Glomerular endothelial cell (primary cell): ENCODE results near the gene ZNF385D. TPM values are rescaled to one million over a fixed set of nuclear protein-coding genes. Genes with fewer than 3 reads are reported as not detected.

Experiments
- DNase-seq: peaks from one replicate; pipeline ENCODE4 v3.0.0-alpha.2; 2011; ENCODE audit warnings: low read depth, low spot score; ENCODE audit errors: extremely low read depth
- total RNA-seq: library from RNA; depleted of rRNA; stranded (reverse); fragments of >200 nt; gene quantifications from 2 replicates; pipeline ENCODE4 v1.2.3, GENCODE V29; 2015

The ZNF385D gene
- total RNA-seq, 1 donor from 2014 or later, result 3.7 TPM

DNA sequence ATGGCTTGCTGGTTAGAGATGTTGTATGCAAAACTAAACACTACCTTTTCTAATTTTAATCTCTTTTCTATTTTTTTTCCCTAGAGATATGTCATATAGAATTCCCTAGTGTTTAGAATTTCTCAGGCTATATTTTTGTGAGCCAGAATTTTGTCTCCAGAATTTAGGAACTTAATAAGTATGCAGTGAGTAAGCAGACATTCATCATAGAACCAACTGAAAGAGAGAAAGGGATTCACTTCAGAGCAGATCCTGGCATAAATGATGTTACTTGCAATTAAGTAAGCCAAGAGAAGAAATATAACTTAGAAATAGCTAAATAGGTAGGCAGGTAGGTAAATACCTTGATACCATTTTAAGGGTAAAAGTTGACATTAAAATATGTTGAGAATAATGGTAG, 288.9 kb downstream of the ZNF385D start:
- no peak for DNase-seq

DNA sequence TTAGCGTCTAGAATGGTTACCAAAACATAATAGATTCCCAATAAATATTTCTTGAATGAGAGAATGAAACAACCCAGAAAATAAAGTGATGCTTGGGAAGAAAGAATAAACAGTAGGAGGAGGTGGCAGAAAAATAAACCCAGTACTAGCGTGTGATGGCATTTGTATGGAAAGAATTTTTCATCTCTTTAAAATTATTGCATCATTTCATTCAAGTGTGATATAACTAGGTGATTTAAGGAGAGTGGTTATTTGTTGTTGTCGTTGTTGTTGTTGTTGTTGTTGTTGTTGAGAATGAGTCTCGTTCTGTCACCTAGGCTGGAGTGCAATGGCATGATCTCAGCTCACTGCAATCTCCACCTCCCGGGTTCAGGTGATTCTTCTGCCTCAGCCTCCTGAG, 293.9 kb downstream of the ZNF385D start:
- DNase-seq, result no peak

DNA sequence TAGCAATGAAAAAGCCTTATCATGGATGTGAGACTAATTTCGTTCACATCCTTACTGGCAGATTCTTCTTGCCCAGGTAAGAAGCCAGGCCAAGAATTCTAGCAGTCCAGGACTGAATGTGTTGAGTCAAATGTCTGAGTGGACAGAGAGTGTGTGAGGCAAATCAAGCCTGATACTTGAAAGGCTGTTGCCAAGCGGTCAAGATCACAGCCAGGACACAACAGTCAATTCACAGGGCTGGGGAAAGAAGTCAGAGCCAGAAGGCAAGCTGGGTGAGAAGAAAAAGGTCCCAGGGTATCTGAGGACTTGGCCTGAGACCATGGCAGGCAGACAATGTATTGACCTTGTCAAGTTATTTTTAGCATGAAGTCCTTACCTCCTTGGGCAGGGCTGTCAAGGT, 301.3 kb downstream of the ZNF385D start:
- DNase-seq, result no peak

DNA sequence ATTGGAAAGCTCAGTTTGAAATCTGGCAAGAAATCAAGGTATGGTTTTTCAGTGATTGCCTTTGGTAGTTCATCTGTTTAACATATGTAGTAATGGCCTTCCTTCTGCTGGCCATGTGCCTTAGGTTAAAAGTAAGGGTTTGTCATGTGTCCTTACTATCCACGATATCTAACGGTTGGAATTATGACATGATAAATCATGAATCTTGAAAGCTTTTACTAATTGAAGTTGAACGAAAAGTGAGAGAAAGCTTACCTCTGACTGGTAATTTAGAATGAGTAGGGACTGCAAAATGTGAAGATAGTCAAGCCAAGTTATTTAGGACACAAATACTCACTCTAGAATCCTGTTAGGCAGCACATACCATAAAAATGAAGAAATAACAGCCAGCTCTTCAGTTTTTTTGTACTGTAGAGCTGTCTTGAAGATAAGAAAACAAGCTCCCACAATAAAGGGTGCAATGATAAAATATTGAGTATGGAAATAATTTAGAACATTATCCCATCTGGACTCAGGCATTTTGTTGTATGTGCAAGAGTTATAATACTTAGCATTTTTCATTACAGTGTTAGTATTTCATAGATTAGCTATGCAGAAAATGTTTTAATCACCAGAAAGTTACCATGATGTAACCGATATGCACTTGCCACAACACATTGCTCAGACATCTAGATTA, 303.4 kb downstream of the ZNF385D start:
- DNase-seq, result no peak

DNA sequence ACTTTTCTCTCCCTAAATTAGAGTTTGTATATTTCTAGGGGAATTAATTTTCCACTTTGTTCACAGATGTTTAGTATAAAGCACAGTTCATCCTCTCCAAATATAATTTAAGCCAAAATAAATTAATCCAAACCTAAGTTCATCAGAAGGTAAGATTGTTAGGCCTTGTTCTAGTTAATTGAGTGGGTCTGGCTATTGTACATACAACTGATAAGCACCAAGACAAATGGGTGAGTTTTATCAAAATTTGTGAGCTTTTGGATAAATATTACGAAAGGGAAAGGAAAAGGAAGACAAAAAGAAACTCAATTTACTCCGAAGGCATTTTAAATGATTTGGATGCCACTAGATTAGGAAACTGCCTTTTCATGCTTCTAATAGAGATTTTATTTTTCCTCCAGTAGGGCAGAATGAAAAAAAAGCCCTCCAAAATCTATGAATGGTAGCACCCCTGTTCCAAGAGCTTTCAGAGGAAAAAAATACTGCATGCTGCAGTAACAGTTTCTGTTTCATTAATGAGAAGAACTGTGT, 304.0 kb downstream of the ZNF385D start:
- DNase-seq, result no peak

- no peak for DNase-seq
Observed at GRCh38 chr3:21446027-21446426, 305.0 kb downstream of the ZNF385D start.

DNA sequence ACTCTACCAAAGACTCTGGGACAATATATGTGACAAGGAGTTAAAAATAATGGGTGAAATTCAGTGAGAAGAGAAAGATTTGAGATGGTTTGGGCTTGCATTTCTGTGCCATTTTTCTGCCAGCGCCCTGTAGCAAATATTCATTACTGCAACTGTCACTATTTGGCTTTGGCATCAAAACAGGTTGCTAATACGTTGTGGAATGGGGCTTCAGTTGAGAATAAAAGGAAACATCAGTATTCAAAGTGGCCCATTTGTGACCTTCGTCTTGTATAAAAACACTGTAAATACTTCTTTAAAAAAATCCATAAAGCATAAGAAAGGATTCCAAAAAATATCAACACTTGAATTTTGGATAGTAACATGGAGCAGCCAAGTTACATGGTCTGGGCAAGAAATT, 309.2 kb downstream of the ZNF385D start:
- no peak for DNase-seq

GRCh38 chr3:21436835-21437234, 314.2 kb downstream of the ZNF385D start:
- DNase-seq, result no peak

- peak; percentile 39 for DNase-seq
Observed at GRCh38 chr3:21435871-21436270, 315.1 kb downstream of the ZNF385D start.

GRCh38 chr3:21434310-21434709, 316.7 kb downstream of the ZNF385D start:
- DNase-seq, result no peak

DNA sequence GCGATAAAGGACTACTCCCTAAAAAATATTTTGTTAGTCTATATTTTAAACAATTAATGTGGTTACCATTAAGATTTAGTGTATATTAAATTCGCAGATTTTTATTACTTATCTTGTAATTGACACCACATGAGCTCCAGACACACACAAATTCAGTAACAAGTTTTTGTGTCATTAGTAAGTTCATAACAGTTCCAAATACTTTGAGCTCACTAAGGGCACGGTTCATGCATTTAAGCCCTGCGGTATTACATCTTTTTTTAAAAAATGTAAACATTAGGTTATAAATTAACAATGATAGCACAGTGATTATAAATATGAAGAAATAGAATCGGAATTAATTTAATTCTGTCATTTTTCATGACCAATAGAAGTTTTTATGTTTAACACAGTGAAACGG, 317.3 kb downstream of the ZNF385D start:
- no peak for DNase-seq

- DNase-seq, result no peak
Observed at GRCh38 chr3:21426920-21427319, 324.1 kb downstream of the ZNF385D start.

- DNase-seq, result no peak
Observed at GRCh38 chr3:21425715-21426114, 325.3 kb downstream of the ZNF385D start.

DNA sequence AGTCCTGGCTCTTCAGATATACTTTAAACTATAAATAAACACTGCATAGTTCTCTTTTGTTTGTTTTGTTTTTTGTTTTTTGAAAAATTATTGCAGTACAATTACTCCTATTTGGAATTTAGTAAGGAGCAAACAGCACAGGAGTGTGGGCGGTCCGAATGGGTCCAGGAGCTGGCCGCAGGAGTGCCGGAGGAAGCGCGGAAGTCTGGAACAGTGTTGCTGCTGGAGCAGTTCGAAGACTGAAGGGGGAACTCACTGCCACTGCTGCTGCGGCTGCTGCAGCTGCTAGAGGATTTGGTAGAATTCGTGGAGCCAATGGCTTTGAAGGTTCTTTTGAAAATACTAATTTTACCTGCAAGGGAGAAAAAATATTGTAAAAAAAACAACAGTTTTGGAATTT, 329.9 kb downstream of the ZNF385D start:
- DNase-seq, result no peak

DNA sequence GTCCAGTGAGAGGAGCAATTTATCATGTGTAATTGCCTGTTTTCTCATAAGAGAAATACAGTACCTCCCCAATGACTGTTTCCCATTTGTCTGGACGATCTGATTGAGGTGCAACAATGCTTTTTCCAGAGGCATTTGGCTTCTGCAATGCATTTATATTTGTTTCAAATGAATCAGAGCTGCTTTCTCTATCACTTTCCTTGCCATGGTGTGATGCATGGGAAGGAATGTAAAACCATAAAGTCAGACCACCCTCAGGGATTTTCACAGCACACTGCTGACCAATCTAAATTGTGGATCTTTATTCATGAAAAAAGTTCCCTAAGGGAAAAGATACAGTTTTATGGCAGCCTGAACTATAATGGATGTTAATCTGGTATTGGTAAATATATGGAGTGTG, 333.0 kb downstream of the ZNF385D start:
- no peak for DNase-seq

GRCh38 chr3:21414506-21414905, 336.5 kb downstream of the ZNF385D start:
- DNase-seq, result no peak

- no peak for DNase-seq
Observed at GRCh38 chr3:21411058-21411457, 340.0 kb downstream of the ZNF385D start.

DNA sequence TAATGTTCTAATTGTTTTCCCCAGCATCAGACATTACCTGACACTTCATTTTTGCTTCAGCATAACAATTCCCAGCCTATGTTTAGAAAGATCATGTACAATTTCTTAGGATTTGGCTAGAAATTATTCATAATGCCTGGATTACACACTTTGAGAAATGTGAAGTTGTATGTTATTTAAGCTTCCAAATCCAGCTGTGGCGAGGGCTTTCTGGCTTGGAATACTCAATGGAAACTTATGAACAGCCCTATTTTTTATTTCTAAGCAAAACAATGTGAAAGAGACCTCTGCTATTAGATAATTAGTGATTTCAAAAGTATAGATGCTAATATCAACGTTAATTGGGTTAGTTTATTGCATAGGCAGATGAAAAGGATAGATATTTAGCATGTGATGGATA, 341.6 kb downstream of the ZNF385D start:
- no peak for DNase-seq

- DNase-seq, result no peak
Observed at GRCh38 chr3:21407743-21408142, 343.3 kb downstream of the ZNF385D start.

- no peak for DNase-seq
Observed at GRCh38 chr3:21405671-21406667, 345.0 kb downstream of the ZNF385D start.

GRCh38 chr3:21398461-21398860, 352.5 kb downstream of the ZNF385D start:
- no peak for DNase-seq
